Mesenteric fat pad (tissue), 1 donor: Measurements from ENCODE around the gene SEMA4D. TPM values are rescaled to one million over a fixed set of nuclear protein-coding genes. Genes with fewer than 3 reads are reported as not detected.

Source experiments
- DNase-seq: peaks from one replicate; pipeline ENCODE4 v3.0.0-alpha.2; 2020; ENCODE audit warnings: low spot score
- long read RNA-seq: library from polyadenylated mRNA; unstranded; transcript quantifications from one replicate; pipeline ENCODE4 v2.0.0, GENCODE V29; 2020
- total RNA-seq: library from RNA; stranded (reverse); fragmentation: NEBNext Ultra II Directional; extraction: Animal tissue kit (Norgen Biotek cat#: 25700); gene quantifications from one replicate; pipeline ENCODE4 v1.2.1, GENCODE V29; 2021
- donor health status: DM: yes; HTN: yes; CAD: no.

Gene SEMA4D, protein sequence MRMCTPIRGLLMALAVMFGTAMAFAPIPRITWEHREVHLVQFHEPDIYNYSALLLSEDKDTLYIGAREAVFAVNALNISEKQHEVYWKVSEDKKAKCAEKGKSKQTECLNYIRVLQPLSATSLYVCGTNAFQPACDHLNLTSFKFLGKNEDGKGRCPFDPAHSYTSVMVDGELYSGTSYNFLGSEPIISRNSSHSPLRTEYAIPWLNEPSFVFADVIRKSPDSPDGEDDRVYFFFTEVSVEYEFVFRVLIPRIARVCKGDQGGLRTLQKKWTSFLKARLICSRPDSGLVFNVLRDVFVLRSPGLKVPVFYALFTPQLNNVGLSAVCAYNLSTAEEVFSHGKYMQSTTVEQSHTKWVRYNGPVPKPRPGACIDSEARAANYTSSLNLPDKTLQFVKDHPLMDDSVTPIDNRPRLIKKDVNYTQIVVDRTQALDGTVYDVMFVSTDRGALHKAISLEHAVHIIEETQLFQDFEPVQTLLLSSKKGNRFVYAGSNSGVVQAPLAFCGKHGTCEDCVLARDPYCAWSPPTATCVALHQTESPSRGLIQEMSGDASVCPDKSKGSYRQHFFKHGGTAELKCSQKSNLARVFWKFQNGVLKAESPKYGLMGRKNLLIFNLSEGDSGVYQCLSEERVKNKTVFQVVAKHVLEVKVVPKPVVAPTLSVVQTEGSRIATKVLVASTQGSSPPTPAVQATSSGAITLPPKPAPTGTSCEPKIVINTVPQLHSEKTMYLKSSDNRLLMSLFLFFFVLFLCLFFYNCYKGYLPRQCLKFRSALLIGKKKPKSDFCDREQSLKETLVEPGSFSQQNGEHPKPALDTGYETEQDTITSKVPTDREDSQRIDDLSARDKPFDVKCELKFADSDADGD
- total RNA-seq: 16.9 TPM
- long read RNA-seq, partial matches to known transcripts: 2 of 5 reads
- long read RNA-seq, other reads (novel, unspliced or antisense): 2 of 5 reads

DNA sequence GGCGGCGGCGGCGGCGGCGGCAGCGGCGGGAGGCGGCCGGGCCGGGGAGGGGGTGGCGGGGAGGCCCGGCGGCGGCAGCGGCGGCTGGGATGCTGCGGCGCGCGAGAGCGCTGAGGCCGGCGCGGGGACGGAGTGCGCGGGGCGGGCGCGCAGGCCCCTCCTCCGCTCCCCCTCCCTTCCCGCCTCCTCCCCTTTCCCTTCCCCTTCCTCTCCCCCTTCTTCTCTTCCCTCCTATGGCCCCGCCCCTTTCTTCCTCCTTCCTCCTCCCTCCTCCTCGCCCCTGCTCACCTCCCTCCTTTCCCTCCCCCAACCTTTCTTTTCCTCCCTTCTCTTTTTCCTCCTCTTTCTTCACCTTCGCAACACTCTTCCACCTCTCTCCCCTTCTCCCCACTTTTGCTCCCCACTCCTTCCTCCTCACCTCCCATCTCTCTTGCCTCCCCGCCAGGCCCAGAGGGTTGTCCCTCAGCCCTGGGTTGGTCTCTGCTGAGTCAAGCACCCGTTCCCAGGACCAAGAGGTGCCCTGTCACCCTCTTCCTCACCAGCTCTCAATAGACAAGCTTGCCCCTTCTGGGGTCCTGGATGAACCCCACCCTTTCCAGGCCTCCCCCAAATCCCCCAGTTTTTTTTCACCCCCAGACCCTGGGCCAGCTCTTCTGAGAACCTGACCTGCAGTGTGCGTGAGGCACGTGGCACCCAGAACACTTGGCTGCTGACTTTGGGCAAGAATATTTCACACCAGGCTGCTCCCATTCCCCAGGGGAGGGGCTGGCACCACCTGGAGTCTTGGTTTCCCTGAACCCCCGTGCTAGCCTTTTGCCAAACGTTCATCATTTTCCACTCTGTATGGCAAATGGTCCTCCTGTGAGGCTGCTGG lies at the start of gene SEMA4D:
SEMA4D (minus strand) TSS at position 136 of the 874 bp plus-strand sequence. CDS start 92,657 bp downstream, outside the sequence.
- DNase-seq: peak; percentile 81

DNA sequence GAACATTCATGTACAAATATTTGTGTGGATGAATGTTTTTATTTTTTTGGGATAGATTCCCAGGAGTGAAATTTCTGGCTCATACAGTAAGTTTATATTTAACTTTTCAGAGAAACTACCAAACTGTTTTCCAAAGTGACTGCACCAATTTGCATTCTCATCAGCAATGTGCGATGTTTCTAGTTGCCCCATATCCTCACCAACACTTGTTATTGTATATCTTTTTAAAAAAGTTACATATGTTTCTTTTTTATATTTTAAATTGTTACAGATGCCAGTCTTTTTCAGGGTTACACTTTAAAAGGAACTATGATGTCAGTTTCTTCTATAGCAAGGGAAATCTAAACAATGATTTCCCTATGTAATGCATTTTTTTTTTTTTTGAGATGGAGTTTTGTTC lies 49.1 kb upstream of the SEMA4D start:
- no peak for DNase-seq

DNA sequence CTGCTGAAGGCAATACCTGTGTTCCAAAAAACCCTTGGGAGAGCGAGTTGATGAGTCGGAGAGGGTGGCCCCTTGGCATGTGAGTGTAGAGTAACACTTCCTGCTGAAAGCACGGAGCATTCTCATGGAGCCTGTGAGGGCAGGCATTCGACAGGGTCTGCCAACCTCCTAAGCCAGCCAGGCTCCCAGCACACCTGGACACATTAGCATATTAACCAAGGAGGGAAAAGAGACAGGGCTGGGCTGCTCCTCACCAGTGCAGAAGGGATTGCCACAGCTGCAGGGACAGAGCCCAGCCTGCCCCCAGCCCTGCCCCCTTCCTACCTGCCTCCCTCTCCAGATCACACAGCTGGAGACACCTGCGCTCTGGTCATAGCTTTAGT lies 46.4 kb upstream of the SEMA4D start:
- DNase-seq: peak; percentile 37

DNA sequence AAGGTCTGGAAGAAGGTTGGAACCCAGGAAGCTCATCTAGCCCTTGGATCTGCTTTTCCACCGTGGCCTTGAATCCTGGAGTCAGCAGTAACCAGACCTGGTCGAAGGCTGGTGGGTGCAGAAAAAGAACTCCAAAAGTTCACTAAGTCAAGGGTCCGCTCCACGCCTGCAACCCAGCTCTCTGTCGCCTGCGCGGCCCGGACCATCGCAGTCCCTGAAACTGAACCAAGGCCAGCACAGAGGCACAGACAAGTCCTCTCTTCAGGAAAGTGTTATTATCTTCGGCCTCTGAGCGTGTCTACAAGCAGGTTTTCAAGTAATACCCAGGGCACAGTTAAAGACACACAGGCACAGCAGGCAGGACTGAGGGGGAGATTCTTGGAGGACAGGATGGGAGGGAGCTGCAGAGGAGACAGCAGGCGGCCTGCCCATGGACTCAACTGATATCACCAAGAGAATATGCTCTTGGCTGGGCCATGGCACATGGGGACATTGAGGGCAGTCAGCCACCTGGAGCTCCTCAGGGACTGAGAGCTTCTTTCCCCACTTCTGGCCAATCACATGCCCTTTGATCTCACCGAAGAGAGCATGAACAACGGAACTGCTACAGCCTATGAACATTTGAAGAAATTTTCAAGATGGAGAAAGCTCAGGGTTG lies 45.8 kb upstream of the SEMA4D start:
- DNase-seq: peak; percentile 79

DNA sequence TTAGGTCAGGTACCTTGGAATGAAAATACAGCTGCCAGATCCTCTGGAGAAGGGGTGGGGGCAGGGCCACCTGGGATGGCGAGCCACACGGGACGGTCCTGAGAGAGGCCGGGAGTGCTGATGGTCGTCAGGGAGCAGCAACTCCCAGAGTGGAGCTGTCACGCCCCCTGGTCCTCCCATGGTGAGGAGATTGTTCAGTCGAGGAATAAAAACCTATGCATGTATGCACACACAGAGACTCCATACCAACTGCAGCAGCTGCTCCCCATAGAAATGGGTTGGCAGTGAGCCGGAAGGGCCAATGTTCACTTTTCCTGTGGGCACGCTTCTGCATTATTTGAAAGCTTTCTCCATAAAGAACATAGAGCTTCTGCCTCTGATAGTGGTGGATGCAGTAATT lies 45.2 kb upstream of the SEMA4D start:
- DNase-seq: no peak

DNA sequence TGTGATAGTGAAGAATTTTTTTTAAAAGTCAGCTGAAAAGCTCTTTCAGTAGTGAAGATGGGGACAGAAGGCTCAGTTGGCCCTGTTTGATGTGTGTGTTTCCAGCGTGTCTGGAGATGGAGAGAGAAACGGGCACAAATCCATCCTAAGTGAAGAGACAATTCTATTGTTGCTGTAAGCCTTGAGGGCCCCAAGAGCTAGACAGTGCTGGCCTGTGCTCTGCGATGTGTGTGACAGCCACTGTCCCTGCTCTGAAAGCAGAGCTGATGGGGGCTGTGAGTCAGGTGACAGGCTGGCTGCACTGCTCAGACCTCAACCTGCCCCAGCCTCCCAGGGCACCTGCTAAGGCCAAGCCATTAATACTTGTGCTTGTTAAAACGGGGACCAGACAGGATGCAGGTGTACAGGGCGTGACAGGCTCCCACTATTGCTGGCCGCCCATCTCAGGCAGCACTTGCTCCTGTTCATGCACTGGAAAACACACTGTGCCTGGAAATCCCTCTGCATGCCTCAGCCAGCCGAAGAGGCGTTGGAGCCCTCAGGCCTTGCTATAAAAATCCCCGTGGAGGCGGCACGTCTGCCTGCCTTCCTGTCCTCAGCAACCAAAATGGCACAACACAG lies 44.6 kb upstream of the SEMA4D start:
- DNase-seq: peak; percentile 79

DNA sequence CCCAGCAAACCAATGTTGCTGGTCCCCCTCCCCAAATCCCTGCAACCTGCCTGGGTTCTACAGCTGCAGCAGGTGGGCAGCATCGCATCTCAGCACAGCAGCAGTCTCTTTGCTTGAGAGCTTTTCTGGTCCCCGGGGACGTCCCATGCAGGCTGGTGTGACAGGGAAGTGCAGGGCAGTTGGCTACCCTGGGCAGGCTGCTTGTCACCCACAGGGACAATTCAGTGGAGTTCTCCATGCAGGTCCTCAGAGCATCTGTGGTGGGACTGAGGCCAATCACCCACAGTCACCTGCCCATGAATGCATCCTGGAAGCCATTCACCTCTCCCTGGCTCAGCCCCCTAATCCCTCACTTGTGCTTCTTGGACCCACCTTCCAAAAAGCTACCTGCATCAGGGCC lies 43.9 kb upstream of the SEMA4D start:
- DNase-seq: peak; percentile 18

DNA sequence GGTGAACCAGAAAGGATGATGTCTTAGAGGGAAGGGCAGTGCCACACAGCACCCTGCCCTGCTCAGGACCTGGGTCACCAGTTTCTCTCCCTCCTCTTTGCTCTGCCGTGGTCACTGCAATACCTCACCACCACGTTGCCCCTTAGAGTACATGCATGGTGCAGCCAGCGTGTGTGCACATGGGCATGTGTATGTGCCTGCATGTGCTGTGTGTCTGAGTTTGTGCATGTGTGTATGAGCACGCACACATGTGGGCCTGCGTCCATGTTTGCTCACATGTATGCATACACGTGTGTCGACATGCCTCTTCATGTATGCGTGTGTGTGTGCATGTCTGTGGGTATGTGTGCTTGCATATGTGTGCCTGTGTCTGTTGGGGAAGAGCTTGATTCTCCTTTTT lies 41.5 kb upstream of the SEMA4D start:
- DNase-seq: peak; percentile 72

DNA sequence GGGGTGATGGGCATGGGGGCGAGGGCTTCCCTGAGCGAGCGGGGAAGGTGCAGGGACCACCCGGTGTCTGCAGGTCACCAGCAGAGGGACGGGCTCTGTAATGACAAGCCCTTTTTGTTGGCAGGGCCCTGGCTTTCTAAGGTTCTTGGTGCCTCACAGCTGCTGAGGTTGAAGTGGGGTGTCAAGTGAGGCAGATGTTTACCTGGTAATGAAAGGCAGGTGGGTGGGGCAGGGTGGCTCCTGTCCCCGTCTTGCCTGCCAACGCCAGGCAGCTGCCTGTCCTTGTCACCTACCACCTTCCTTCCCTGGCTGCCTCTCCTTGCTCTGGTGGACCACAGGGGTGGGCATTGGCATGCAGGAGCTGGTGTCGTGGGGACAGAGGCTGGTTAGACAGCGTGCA lies 41.0 kb upstream of the SEMA4D start:
- no peak for DNase-seq

DNA sequence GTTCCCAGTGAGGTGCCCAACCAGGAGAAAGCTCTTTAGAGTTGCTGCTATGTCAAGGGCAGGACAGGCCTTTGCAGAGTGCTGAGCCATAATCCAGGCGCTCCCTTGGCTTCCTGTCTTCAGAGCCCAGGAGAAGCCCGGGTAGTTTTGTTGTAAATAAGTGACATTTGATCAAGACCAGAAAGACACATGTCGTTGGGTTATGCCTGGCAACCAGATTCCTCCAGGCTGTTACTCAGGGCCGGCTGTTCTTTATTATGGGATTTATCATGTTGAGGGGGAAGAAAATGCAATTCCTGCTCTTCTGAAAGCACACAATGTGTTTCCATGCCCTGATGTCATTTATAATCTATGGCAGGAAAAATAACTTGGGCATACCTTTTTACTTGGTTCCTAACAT lies 39.3 kb upstream of the SEMA4D start:
- no peak for DNase-seq

DNA sequence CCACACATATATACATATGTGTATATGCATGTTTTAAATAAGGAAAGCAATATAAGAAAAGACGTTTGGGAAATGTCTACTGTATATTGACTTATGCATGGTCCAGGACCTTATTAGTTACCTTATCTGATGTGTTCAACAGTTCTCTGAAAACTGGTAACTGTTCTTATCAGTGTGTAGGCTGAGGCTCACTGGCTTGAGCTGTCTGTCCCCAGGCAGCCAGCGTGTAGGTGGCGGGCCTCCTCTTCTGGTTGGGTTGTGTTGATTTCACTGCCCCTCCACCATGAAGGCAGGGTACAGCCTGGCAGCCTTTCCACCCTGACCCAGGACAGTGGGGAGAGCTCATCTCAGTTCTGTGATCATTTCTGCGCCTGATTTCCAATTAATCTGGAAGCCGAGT lies 38.7 kb upstream of the SEMA4D start:
- no peak for DNase-seq

DNA sequence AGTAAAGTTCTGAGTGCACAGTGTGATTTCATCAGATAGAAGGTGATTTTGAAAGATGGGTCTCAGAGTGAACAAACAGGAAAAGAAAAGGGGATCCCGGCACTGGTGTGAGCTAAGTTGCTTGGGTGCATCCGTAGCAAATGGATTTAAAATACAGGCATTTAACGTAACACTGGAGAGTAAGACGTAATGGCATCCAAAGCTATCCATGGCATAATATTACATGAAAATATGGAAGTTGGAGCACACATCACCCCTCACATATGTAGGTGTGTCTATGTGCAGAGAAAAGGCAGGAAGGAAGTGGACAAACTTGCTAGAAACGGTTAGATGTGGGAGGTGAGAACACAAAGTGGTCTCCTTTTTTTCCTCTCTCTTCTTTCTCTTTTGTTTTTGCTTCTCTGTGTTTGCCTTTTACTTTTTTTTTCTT lies 38.2 kb upstream of the SEMA4D start:
- no peak for DNase-seq

DNA sequence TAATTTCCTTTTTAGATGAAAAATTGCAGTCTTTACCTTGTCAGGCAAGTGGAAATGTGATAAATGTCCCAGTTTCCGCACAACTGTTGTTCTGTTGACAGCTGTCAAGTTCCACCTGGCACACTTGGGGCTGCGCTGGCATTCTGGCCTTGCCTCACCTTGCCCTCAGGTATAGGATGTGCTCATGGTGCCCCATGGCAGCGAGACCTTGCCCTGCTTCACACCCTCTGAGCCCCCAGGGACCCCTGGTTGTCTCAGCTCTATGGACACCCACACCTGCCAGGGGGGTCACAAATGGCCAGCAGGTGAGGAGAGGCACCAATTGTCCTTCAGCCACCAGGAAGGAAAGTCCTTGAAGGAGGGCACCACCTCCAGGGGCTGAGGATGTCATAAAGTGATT lies 37.5 kb upstream of the SEMA4D start:
- DNase-seq: peak; percentile 73

DNA sequence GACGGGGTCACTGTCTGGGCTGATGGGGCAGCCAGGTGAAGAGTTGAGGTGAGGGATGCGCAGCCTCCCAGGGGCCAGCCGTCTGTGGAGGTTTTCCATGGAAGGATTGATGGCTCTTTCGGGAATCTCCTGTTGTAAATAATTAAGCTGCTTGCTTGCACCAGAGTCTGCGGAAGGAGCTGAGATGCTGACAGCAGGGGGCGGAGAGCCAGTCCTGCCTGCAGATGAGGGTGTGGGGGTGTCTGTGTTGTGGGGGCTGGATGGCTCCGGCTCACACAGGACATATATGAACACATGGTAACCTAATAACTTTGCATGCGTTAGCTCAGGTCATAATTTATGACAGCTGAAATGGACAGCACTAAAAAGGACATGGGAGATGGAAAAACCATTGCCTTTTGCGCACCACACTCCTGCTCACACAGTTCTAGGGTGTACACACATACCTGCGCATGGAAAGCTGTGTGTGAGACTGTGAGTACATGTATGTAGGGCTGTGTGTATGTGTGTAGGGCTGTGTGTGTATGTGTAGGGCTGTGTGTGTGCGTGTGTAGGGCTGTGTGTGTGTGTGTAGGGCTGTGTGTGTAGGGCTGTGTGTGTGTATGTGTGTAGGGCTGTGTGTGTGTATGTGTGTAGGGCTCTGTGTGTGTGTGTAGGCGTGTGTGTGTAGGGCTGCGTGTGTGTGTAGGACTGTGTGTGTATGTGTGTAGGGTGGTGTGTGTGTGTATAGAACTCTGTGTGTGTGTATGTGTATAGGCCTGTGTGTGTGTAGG lies 36.8 kb upstream of the SEMA4D start:
- DNase-seq: no peak

DNA sequence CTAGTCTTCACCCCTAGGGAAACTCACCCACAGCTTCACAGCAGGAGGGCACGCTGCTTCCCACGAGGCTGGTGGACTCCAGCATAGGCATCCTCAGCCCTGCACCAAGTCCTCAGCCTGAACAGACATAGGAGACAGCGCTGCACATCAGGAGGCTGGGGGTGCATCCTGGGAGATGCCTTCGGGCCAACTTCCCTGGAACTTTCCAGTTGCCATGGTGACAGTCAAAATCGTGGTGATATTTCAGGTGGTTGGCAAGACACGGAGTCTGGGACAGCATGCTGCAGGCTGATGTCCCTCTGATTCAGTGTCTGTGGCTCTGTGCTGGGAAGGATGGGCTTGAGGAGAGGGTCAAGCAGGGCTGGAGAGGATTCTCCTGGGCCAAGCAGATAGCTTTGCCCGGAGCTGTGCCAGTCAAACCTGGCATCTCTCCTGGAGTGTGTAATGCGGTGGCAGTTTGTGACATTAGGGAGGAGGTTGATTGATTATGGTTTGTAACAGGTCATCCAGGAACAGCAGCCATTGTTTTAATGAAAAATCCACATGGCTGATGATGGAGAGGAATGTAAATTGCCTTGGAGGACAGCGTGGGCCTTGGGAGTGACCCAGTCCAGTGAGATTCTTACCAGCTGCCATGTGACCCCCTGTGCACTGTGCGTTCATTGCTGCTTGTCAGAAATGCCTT lies 35.6 kb upstream of the SEMA4D start:
- peak; percentile 47 for DNase-seq

DNA sequence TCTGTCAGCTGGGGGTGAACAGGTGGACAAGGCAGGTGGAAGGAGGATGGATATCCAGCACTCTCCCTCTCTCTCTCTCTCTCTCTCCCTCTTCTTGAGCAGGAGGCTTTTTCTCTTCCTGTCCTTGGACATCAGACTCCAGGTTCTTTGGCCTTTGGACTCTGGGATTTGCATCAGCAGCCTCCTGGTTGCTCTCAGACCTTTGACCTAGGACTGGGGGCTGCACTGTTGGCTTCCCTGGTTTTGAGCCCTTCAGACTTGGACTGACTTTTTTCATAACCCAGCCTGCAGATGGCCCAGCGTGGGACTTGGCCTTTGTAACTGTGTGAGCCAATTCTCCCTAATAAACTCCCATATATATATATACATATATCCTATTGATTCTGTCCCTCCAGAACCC lies 35.0 kb upstream of the SEMA4D start:
- no peak for DNase-seq

DNA sequence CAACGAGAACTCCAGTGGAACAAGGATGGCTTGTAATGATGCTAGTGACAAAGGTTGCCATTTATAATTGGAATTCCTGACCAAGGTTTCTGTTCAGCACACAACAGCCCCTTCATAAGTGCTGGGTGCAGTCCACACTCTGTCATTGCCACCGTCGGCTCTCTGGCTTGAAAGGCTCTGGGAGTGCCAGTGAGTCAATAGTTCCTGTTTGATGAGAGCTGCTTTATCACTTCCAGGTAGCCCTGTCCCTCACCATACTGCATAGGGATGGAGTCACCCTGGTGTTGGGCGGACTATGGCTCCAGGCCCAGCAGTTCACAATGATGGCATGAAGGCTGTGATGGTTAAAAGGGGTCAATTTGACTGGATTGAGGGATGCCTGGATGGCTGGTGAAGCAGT lies 34.6 kb upstream of the SEMA4D start:
- peak; percentile 28 for DNase-seq

DNA sequence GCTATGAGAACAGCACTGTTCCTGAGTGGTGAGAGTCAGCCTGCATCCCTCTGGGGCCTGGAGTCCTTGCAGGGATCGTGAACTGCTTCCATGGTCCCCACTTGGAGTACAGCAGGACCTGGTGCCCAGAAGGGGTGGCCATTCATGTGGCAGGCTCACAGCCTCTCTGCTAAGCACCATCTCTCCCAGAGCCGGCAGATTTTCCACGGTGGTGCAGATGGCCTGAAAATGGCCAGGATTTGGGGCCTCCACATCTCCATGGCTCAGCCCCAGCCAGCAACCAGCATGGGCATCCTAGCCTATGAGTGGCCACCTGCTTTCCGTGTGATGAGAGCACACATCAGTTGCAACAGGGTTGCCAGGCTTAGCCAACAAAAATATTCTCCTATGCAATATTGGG lies 33.9 kb upstream of the SEMA4D start:
- peak; percentile 57 for DNase-seq

DNA sequence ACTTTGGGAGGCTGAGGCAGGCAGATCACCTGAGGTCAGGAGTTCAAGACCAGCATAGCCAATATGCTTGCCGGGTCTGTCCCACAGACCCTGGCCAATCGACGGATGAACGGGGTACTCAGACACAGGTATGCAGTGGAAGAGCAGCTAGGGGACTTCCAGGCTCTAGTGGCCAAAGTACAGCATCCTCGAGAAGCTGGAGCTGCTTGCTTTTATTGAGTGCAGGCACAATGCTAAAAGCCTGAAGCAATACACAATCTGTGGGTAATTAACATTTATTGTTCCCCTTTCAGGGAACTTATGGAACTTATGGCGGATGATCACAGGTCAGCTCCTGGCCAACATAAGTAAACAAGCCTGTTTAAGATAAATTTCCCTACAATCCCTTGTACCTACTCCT lies 32.8 kb upstream of the SEMA4D start:
- peak; percentile 43 for DNase-seq
